Measurements from ENCODE around the gene MAN2C1. TPM values are rescaled to one million over a fixed set of nuclear protein-coding genes. Genes with fewer than 3 reads are reported as not detected.

Gene MAN2C1
- total RNA-seq, 4 donors from 2014 or later: 89.0 to 360 (median 156) TPM

DNA sequence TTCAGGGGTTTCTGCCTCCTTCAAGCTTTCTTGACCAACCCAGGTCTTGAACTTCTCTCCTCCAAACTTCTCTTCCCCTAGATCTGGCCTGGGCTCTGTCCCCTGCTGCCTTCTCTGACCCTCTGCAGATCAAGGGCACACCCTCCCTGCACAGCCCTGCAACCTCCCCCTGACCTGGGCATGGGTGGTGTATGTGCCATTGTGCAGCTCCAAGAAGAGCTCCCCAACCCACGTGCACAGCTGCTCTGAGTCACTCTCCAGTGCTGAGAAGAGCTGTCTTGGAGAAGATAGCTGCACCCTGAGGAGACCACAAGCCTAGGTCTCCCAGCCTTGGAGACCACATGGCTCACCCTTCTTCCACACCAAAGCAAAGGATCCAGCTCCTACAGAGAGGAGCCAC, 8.0 kb downstream of the MAN2C1 start:
- no peak for TF ChIP-seq CTCF (IDR thresholded peaks at IDR 0.05; ENCODE audit: low read depth)

DNA sequence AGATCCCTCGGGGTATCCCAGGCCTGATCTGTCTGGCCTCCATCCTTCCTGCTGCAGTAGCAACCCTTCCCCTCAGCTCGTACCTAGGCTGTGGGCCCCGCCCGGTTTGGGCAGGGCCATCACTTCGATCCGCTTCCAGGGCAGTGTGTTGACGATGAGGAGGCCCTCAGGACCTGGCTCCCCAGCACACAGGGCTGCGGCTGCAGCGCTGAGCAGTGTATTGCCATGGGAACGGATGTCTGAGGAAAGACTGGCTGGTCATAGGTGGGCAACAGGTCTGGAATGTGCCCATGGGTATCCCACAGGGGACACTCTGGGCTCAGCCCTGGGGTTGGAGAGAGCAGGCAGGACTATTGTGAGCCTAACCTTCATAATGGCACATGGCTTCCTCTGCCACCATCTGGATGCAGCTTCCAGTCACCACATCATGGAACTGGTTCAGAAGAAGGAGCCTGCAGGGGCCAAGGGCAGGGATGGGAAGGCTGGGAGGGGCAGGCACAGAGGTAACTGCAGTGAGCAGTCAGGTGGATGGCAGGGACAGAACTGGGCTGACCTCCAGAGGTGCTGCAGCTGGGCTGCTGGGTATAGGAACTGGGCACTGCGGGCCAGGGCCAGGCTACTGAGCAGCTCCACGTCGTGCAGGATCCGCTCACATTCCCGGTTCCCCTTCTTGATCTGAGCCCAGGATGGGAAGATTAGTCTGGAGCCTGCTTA, 8.7 kb downstream of the MAN2C1 start:
- no peak for TF ChIP-seq CTCF (IDR thresholded peaks at IDR 0.05; ENCODE audit: low read depth)

- TF ChIP-seq CTCF (IDR thresholded peaks at IDR 0.05; ENCODE audit: low read depth): no peak
Observed at GRCh38 chr15:75358771-75359536, 9.5 kb downstream of the MAN2C1 start.

DNA sequence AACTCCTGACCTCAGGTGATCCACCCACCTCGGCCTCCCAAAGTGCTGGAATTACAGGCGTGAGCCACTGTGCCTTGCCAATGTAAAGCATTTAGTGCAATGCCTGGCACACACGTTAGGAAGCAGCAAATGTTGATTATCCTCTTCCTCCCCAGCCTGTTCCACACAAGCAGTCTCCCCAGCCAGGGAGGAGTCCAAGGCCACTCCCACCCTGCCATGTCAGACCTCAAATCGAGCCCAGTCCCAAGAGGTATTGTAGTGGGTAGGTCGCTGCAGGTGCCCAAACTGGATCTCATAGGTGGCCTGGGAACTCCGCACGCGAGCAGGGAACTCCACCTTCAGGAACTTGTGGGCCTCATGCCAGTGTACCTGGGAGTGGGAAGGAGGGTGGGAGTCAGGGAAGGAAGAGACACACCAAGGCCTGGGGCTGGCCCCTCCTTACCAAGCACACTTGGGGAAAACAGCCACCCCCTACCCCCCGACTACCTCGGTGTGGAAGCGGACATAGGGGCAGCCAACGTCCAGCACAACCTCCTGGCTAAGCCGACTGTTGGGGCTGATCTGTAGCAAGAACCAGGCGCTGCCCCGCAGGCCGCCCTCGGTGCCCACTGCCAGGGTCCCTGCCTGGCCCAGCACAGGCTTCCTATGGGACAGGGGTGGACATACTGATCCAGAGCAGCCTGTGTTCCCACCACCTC, 10.3 kb downstream of the MAN2C1 start:
- no peak for TF ChIP-seq CTCF (IDR thresholded peaks at IDR 0.05; ENCODE audit: low read depth)

GRCh38 chr15:75356517-75356916, 11.9 kb downstream of the MAN2C1 start:
- TF ChIP-seq CTCF (IDR thresholded peaks at IDR 0.05; ENCODE audit: low read depth): no peak

DNA sequence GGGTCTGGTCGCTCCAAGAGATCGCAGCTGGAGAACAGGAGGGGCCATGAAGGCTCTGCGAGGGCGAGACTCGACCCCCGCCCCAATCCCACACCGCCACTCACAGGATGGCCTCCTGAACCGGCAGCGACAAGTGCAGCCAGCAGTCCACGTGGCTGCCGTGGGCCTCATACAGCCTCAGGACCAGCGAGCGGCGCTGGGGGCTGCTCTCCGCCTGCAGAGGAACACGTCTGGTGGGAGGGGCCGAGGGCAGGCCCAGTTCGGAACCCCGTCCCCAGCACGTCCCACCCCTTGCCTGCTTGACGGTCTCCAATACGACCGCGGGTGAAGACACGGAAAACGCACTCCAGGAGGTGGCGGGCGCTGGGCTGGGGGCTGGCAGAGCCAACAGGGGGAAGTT, 12.4 kb downstream of the MAN2C1 start:
- no peak for TF ChIP-seq CTCF (IDR thresholded peaks at IDR 0.05; ENCODE audit: low read depth)

- TF ChIP-seq CTCF (IDR thresholded peaks at IDR 0.05; ENCODE audit: low read depth): no peak
Observed at GRCh38 chr15:75355369-75355768, 13.0 kb downstream of the MAN2C1 start.
